GM10266 (cell line): ENCODE measurements around the gene APBB1.
"Not testable (repeated sequence)": the region's sequence is repeated elsewhere in the genome, so short reads cannot be mapped to it uniquely, and the experiment has no call there.

Experiments used
- DNase-seq: peaks from one replicate; pipeline ENCODE4 v3.0.0; 2012; ENCODE audit errors: extremely low spot score
- CTCF ChIP-seq: IDR thresholded peaks from 2 replicates; pipeline ENCODE4 v1.5.1; 2012; ENCODE audit warnings: mild to moderate bottlenecking, low read depth; ENCODE audit not compliant: control insufficient read depth, insufficient read depth; ENCODE audit errors: missing control alignments

The APBB1 gene

GRCh38 chr11:6400431-6401345, 18.2 kb downstream of the APBB1 start:
- no peak for DNase-seq
- no peak for TF ChIP-seq CTCF

- TF ChIP-seq CTCF = no peak
- no peak for DNase-seq
Observed at GRCh38 chr11:6397636-6398035, 21.3 kb downstream of the APBB1 start.

GRCh38 chr11:6397156-6397555, 21.7 kb downstream of the APBB1 start:
- no peak for DNase-seq
- no peak for TF ChIP-seq CTCF

- no peak for TF ChIP-seq CTCF
- DNase-seq = no peak
Observed at GRCh38 chr11:6395470-6396060, 23.3 kb downstream of the APBB1 start.

- no peak for DNase-seq
- no peak for TF ChIP-seq CTCF
Observed at GRCh38 chr11:6393989-6394670, 24.8 kb downstream of the APBB1 start.

- DNase-seq = not testable (repeated sequence)
Observed at GRCh38 chr11:6392251-6392650, 26.6 kb downstream of the APBB1 start.

- no peak for DNase-seq
- TF ChIP-seq CTCF = no peak
Observed at GRCh38 chr11:6391537-6392134, 27.3 kb downstream of the APBB1 start.
